Measurements from ENCODE around the gene TNS3. TPM values are rescaled to one million over a fixed set of nuclear protein-coding genes. Genes with fewer than 3 reads are reported as not detected.
A peak's percentile ranks its signal among the peaks of the same experiment; 100 is the strongest.

TNS3 gene
- total RNA-seq, 1 donor from 2014 or later, result 174 TPM

DNA sequence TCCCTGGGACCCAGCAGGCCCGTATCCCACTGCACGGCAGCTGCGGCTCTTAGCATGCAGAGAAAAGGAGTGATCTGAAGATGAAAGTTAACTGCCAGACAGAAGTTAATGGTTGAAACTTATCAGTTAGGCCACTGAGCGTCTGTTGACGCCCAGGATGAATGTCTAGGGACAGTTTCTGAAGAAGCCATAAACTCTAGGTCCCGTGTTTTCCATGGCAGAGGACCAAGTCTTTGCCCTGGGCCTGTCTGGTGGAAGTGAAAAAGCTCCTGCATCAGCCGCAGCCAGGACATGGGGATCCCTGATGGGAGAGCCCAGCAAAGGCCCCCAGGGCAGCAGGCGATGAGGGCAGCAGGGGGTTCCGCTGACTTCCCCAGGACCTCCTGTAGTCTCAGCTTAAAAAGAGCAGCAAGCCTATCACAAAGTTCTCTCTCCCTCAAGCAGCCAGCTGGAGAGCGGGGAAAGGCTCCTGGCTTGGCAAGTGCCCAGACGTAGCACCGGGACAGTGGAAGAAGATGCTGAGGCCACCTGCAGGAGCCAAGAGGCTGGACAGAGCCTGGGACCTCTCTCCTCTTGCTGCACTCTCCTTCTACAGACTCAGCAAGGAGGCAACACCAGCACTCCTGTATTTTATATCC is 79.6 kb downstream of the TNS3 start:
- no peaks in the 10 kb centered on the region for H3K27me3 ChIP-seq (ENCODE audit: low read depth)
- intact Hi-C loops (cut with DNase I), result no loop called here

DNA sequence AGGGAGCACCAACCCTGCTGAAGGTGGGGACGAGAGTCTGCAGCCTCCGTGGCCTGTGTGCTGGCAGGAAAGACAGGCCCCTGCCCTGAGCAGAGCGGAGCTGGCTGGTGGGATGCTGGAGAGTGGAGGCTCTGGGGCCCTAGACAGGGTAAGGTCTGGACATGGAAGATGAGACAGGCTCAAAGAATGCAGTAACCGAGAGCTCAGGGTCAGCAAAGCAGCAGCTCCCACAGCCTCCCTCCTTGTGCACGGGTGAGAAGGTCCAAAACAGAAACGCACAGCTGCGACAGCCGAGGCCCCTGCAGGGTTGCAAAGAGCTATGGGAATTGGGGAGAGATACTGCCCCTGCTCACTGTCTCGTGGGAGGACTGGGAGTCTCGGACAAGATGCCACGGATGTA is 80.5 kb downstream of the TNS3 start:
- Histone ChIP-seq H3K9me3 (no peaks in the 10 kb centered on the region), H3K27me3 (ENCODE audit: low read depth) (no peaks in the 10 kb centered on the region), H3K4me1 (peaks cover 50% of the 10 kb centered on the region), H3K27ac (no peak overlapping the region), H3K4me3 (no peak overlapping the region), H3K36me3 (peaks cover 13% of the 10 kb centered on the region)
- TF ChIP-seq, protein P1, sequence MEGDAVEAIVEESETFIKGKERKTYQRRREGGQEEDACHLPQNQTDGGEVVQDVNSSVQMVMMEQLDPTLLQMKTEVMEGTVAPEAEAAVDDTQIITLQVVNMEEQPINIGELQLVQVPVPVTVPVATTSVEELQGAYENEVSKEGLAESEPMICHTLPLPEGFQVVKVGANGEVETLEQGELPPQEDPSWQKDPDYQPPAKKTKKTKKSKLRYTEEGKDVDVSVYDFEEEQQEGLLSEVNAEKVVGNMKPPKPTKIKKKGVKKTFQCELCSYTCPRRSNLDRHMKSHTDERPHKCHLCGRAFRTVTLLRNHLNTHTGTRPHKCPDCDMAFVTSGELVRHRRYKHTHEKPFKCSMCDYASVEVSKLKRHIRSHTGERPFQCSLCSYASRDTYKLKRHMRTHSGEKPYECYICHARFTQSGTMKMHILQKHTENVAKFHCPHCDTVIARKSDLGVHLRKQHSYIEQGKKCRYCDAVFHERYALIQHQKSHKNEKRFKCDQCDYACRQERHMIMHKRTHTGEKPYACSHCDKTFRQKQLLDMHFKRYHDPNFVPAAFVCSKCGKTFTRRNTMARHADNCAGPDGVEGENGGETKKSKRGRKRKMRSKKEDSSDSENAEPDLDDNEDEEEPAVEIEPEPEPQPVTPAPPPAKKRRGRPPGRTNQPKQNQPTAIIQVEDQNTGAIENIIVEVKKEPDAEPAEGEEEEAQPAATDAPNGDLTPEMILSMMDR (IDR thresholded peaks at IDR 0.05), result no peak
- DNase-seq (no peak), ATAC-seq (no peak)
- intact Hi-C loops (cut with DNase I), result no loop called here

More for the DNA sequence above, 79.6 kb downstream of the TNS3 start:
- TF ChIP-seq, protein P1 (IDR thresholded peaks at IDR 0.05), result no peak
- no peak overlapping the region for H3K4me3 ChIP-seq
- peaks cover 48% of the 10 kb centered on the region for H3K4me1 ChIP-seq
- no peak for ATAC-seq
- no peak overlapping the region for H3K27ac ChIP-seq
- no peaks in the 10 kb centered on the region for H3K9me3 ChIP-seq
- no peak for DNase-seq
- H3K36me3 ChIP-seq, result peaks cover 14% of the 10 kb centered on the region

DNA sequence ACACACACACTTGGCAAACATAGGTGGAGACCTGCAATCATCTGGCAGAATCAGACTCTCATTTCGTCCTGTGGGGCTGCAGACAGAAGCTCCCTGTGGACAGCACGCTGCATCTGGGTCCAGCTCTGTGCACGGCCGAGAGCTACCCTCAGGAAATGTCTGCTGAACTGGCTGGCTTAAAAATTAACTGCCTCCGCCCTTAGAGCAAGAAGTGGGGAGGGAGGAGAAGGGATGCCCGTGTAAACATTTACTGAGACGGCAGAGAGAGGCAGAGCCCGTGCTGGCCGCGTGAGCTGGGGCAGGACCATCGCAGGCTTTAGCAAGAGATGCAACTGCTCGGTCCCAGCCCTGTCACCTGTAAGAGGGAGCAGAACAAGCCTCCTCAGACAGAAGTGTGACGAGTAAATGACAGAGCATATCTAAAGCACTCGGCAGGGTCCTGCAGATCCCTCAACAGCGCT is 81.8 kb downstream of the TNS3 start:
- no peaks in the 10 kb centered on the region for H3K27me3 ChIP-seq (ENCODE audit: low read depth)
- intact Hi-C loops (cut with DNase I), result no loop called here
- TF ChIP-seq, protein P1 (IDR thresholded peaks at IDR 0.05), result no peak
- ATAC-seq (peak; percentile 31 to 58), DNase-seq (no peak)
- no peaks in the 10 kb centered on the region for H3K9me3 ChIP-seq
- H3K27ac ChIP-seq, result no peak overlapping the region
- no peak overlapping the region for H3K4me3 ChIP-seq
- H3K4me1 ChIP-seq, result peaks cover 60% of the 10 kb centered on the region
- H3K36me3 ChIP-seq, result peaks cover 3% of the 10 kb centered on the region

DNA sequence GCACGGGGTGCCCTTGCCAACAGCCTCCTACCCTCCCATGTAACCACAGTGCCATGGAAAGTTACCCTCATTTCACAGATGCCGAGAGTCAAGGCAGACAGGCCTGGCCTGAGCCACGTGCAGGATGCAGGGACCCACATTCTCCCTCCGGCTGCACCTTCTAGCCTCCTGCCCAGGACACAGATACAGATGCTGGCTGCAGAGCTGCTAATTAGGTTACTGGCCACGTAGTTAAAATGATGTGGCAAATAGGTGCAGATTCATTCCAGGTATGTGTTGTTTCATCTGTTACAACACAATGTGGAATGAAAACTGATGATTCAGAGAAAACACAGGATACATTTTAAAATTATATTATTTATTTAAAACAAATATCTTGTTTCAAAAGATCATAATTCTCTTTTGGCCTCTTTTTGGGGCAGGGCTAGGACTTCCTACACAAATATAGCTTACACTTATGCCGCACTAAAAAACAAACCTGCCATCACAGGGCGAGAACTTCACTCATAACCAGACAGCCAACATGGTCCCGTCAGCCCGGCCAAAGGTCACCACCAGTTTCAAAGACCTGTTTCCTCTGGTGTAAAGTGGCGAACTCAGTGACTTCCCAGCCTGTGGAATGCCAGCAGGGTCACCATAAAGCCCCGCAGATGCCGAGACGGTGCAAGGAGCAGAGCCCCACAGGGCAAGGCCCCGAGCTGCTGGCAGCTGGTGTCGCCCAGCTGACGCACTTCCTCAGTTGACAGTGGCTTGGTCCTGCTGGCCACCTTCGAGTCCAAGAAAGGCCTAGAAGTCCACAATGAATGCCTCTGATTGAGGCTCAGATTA is 83.5 kb downstream of the TNS3 start:
- ATAC-seq (no peak), DNase-seq (no peak)
- H3K4me1 ChIP-seq, result peaks cover 74% of the 10 kb centered on the region
- no peaks in the 10 kb centered on the region for H3K27me3 ChIP-seq (ENCODE audit: low read depth)
- no peak overlapping the region for H3K4me3 ChIP-seq
- TF ChIP-seq, protein P1 (IDR thresholded peaks at IDR 0.05), result no peak
- intact Hi-C loops (cut with DNase I), result no loop called here
- H3K36me3 ChIP-seq, result no peaks in the 10 kb centered on the region
- peak overlapping the region; percentile 34 for H3K27ac ChIP-seq
- H3K9me3 ChIP-seq, result no peaks in the 10 kb centered on the region

DNA sequence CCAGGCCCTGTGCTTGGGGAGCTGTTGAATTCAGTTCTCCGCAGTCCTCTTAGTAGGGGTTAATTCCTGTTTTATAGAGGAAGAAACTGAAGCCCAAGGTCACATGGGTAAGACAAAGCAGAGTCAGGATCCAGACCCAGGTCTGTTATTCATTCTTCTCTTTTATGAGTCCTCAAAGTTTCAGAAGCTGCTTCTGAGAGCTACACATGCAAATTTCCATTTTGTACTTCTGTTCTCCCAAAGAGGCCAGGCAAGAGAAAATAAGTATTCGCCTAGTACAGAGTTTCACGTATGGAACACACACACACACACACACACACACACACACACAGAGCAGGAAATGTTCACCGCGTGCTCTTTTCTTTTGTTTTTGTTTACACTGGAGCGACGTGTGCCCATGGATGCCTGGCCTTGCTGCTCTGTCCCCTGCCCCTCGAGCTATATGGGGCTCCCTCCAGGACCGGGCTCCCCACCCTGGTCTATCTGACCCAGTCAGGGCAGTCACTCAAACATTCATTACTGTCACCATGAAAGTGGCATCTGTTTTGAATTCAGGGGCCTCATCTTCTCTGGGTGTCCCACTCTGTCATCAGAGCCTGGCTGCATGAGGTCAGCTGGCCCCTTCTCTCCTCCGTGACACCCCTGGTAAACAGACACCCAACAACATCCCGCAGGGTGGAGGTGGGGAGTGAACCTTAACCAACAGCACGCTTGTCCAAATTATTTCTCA is 84.4 kb downstream of the TNS3 start:
- Histone ChIP-seq H3K9me3 (no peaks in the 10 kb centered on the region), H3K27ac (peak overlapping the region; percentile 34), H3K27me3 (ENCODE audit: low read depth) (no peaks in the 10 kb centered on the region), H3K4me3 (no peak overlapping the region), H3K4me1 (peaks cover 67% of the 10 kb centered on the region), H3K36me3 (no peaks in the 10 kb centered on the region)
- peak; percentile 18 to 56 for ATAC-seq
- intact Hi-C loops (cut with DNase I), result no loop called here
- TF ChIP-seq, protein P1 (IDR thresholded peaks at IDR 0.05), result no peak
- no peak for DNase-seq
